ENCODE results near the gene UGT2B7. TPM values are rescaled to one million over a fixed set of nuclear protein-coding genes. Genes with fewer than 3 reads are reported as not detected.
"Not testable (repeated sequence)": the region's sequence is repeated elsewhere in the genome, so short reads cannot be mapped to it uniquely, and the experiment has no call there.

UGT2B7 gene
- total RNA-seq, 3 donors from 2014 or later = 0.18 TPM; not detected in 2

DNA sequence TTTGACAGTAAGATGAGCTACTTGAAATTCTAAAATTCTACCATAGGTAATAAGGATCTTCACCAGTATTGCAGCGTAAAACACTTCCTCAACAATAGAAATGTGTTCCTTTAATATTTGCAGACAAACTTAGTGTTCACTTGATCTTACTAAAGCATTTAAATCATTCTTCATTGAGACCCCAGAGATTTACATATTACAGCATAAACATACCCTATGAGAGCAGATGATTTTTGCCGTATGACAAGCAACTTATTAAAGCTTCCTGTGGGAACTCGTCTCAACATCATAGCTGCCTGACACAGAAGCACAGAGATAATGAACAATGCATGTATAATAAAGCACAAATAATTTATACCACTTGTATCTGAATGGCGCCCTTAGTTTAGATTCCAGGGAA is 3.6 kb downstream of the UGT2B7 start:
- Mint-ChIP-seq H3K4me3 (no peak overlapping the region), H3K36me3 (ENCODE audit: insufficient read depth) (no peaks in the 10 kb centered on the region), H3K9me3 (no peaks in the 10 kb centered on the region), H3K27me3 (ENCODE audit: low read depth) (no peaks in the 10 kb centered on the region), H3K4me1 (ENCODE audit: low read depth) (no peaks in the 10 kb centered on the region)
- no peak for DNase-seq
- no peak for ATAC-seq

DNA sequence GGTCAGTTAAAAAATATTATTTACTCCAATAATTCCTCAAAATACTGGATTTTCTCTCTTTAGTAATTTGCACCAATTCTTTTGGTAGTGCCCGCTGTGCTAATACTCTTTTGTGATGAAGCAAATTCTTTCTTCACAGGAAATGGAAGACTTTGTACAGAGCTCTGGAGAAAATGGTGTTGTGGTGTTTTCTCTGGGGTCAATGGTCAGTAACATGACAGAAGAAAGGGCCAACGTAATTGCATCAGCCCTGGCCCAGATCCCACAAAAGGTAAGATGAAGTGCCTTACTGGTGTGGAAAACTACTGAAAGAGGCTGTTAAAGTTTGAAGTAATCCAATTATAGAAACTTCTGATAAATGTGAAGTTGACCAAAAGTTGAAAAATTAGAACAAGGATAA is 6.4 kb downstream of the UGT2B7 start:
- not testable (repeated sequence) for H3K27me3 Mint-ChIP-seq (ENCODE audit: low read depth); H3K4me3 Mint-ChIP-seq; ATAC-seq; H3K4me1 Mint-ChIP-seq (ENCODE audit: low read depth); H3K36me3 Mint-ChIP-seq (ENCODE audit: insufficient read depth); H3K9me3 Mint-ChIP-seq; DNase-seq

DNA sequence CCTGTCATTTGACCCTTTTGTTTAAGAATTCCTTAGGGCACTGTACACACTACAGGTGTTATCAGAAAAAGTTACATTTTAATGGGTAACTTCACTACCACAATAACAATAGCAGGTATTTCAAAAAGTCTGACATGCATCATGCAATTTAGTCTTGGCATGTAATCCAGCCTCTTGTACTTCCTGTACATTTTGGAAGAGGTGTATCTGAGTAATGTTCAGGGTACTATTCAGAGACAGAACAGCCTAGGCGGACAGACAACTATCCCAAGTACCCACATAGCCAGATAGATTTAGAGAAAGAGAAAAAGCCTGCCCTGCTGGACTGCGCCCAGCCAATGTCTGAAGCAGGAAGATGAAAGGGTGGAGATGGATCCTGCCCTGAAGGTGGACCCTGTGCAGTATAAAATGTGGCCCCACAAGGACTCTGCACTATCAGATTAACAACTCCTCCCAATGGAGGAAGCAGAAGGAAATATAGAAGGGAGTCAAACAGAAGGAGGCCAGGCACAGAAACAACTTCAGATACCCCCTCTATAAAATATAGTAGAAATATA is 8.5 kb downstream of the UGT2B7 start:
- H3K4me3 Mint-ChIP-seq = no peak overlapping the region
- no peaks in the 10 kb centered on the region for H3K4me1 Mint-ChIP-seq (ENCODE audit: low read depth)
- no peaks in the 10 kb centered on the region for H3K9me3 Mint-ChIP-seq

DNA sequence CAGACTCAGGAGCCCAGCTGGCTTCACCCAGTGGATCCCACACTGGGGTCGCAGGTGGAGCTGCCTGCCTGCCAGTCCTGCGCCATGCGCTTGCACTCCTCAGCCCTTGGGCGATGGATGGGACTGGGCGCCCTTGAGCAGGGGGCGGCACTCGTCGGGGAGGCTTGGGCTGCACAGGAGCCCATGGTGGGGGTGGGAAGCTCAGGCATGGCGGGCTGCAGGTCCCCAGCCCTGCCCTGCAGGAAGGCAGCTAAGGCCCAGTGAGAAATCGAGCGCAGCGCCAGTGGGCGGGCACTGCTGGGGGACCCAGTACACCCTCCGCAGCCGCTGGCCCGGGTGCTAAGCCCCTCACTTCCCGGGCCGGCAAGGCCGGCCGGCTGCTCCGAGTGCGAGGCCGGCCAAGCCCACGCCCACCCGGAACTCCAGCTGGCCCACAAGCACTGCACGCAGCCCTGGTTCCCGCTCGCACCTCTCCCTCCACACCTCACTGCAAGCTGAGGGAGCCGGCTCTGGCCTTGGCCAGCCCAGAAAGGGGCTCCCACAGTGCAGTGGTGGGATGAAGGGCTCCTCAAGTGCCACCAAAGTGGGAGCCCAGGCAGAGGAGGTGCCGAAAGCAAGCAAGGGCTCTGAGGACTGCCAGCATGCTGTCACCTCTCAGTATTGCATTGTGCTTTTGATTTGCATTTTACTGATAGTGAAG is 19.0 kb downstream of the UGT2B7 start:
- H3K4me1 Mint-ChIP-seq (ENCODE audit: low read depth); H3K4me3 Mint-ChIP-seq; H3K9me3 Mint-ChIP-seq; H3K27me3 Mint-ChIP-seq (ENCODE audit: low read depth); DNase-seq; ATAC-seq; H3K36me3 Mint-ChIP-seq (ENCODE audit: insufficient read depth): not testable (repeated sequence)

More for the DNA sequence above, 8.5 kb downstream of the UGT2B7 start:
- ATAC-seq (no peak), DNase-seq (no peak)
- Mint-ChIP-seq H3K36me3 (ENCODE audit: insufficient read depth) (no peaks in the 10 kb centered on the region), H3K27me3 (ENCODE audit: low read depth) (no peaks in the 10 kb centered on the region)

DNA sequence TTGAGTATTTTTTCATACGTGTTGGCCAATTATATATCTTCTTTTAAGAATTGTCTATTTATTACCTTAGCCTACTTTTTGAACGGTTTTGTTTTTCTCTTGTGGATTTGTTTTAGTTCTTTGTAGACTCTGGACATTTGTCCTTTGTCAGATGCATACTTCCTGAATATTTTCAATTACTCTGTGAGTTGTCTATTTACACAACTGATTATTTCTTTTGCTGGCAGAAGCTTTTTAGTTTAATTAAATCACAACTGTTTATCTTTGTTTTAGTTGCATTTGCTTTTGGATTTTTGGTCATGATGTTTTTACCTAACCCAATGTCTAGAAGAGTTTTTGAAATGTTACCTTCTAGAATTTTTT is 19.6 kb downstream of the UGT2B7 start:
- no peaks in the 10 kb centered on the region for H3K36me3 Mint-ChIP-seq (ENCODE audit: insufficient read depth)
- no peak overlapping the region for H3K4me3 Mint-ChIP-seq
- DNase-seq (no peak), ATAC-seq (no peak)
- peaks cover 2% of the 10 kb centered on the region for H3K27me3 Mint-ChIP-seq (ENCODE audit: low read depth)
- H3K4me1 Mint-ChIP-seq (ENCODE audit: low read depth) = no peaks in the 10 kb centered on the region
- H3K9me3 Mint-ChIP-seq = no peaks in the 10 kb centered on the region

DNA sequence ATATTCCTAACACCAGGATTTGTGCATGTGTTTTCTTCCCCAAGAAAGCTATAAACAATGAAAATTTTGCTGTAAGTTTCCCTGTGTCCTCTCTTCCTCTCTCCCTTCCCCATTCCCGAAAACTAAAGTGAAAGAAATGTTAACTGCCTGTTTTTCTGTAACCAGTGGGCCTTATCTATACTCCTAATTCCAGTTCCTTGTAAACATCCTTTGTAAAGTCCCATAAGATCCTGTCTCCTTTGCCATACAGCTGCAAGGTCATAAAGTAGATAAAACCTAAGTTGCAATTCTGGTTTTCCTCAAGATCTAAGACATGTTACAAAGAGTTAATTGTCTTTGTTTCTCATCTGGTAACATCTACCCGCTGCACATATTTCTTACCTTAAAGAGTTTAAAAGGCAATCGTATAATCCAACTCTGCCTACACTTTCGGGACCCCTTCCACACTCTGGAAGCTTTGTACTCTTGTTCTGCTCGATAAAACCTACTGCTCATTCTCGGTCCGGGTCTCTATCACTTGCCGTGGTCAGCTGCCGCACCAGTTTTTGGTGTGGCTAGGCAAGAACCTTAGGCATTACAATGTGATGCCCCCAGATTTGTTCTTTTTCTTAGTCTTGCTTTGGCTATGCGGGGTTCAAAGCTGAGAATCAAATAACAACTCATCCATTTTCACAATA is 20.5 kb downstream of the UGT2B7 start:
- ATAC-seq = no peak
- Mint-ChIP-seq H3K4me3 (no peak overlapping the region), H3K27me3 (ENCODE audit: low read depth) (peaks cover 2% of the 10 kb centered on the region), H3K9me3 (no peaks in the 10 kb centered on the region), H3K4me1 (ENCODE audit: low read depth) (no peaks in the 10 kb centered on the region), H3K36me3 (ENCODE audit: insufficient read depth) (no peaks in the 10 kb centered on the region)
- no peak for DNase-seq

DNA sequence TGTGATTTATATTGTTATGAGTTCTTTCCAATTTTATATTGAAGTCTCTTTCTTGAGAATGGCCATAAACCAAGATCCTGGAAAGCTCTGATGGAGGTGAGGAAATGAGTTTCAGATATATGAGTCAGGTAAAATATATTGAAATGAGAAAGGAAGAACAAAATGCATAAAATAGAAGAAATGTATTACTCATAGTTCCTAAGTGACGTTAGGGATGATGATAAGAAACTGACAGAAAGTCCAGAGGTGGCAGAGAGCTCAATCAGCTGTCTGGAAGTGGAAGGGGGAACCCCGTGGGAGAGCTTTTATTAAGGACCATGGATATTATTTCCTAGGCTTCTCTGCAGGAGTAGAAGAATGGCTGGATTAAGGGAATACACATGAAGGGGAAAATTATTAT is 24.6 kb downstream of the UGT2B7 start:
- Mint-ChIP-seq H3K27me3 (ENCODE audit: low read depth) (peaks cover 2% of the 10 kb centered on the region), H3K4me3 (no peak overlapping the region), H3K9me3 (peaks cover 4% of the 10 kb centered on the region), H3K36me3 (ENCODE audit: insufficient read depth) (no peaks in the 10 kb centered on the region), H3K4me1 (ENCODE audit: low read depth) (no peaks in the 10 kb centered on the region)
- DNase-seq (no peak), ATAC-seq (no peak)

DNA sequence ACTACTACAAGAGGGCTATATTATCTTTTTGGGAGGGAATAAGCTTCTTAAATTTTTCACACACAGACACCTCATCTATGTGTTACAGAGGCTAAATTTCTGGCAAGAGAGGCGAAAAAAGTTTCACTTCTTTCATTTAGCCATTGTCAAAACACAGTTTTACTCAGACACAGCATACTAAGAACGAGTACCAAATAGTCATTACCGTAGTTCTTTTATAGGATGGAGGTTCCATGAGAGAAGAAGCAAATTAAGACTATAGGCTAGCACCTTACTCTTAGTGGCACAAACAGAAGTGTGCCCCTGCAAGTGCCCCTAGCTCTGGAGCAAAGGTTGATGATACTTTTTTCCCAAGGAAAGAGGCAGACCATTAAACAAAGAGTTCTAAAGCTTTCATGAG is 26.2 kb downstream of the UGT2B7 start:
- H3K27me3 Mint-ChIP-seq (ENCODE audit: low read depth) = no peaks in the 10 kb centered on the region
- H3K4me3 Mint-ChIP-seq = no peak overlapping the region
- no peaks in the 10 kb centered on the region for H3K4me1 Mint-ChIP-seq (ENCODE audit: low read depth)
- no peak for DNase-seq
- H3K36me3 Mint-ChIP-seq (ENCODE audit: insufficient read depth) = no peaks in the 10 kb centered on the region
- H3K9me3 Mint-ChIP-seq = peaks cover 4% of the 10 kb centered on the region
- ATAC-seq = no peak

DNA sequence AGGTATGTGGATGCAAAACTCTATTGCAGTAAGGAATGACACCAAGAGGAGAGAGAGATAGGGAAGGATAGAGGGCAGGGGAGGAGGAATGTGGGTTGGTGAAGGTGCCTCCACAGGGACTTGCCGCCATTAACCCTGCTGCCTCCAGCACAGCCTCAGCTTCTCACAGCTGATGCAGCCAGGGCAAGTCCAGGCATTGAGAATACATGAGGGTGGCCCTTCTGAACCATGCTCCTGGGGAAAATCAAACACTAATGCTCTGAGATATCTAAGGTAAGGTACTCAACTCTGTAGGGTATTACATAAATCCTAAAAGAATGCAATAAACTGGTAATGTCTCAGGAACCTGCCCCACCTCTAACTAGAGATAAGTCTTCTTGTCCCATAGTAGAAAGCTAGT is 28.7 kb downstream of the UGT2B7 start:
- Mint-ChIP-seq H3K27me3 (ENCODE audit: low read depth) (no peaks in the 10 kb centered on the region), H3K4me1 (ENCODE audit: low read depth) (no peaks in the 10 kb centered on the region), H3K4me3 (no peak overlapping the region), H3K9me3 (peaks cover 4% of the 10 kb centered on the region), H3K36me3 (ENCODE audit: insufficient read depth) (no peaks in the 10 kb centered on the region)
- ATAC-seq (no peak), DNase-seq (no peak)

DNA sequence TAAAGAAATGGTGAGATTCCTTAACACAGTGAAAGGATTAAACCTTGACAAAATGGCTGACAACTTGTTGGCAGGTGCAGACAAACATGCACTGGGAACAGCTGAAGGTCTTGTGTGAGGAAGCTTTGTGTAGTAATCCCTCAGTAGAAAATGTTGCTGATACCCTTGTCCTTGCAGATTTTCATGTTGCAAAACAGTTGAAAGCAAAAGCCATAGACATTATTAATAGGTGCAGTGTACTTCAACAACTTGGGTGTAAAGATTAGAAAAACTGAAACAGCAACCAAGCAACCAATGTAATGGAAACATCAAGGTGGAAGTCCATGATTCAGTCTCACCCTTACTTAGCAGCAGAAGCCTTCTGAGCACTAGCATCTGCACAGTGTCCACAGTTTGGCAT is 29.8 kb downstream of the UGT2B7 start:
- Mint-ChIP-seq H3K4me3 (no peak overlapping the region), H3K27me3 (ENCODE audit: low read depth) (no peaks in the 10 kb centered on the region), H3K4me1 (ENCODE audit: low read depth) (no peaks in the 10 kb centered on the region), H3K36me3 (ENCODE audit: insufficient read depth) (no peaks in the 10 kb centered on the region), H3K9me3 (peaks cover 4% of the 10 kb centered on the region)
- no peak for DNase-seq
- ATAC-seq = no peak

DNA sequence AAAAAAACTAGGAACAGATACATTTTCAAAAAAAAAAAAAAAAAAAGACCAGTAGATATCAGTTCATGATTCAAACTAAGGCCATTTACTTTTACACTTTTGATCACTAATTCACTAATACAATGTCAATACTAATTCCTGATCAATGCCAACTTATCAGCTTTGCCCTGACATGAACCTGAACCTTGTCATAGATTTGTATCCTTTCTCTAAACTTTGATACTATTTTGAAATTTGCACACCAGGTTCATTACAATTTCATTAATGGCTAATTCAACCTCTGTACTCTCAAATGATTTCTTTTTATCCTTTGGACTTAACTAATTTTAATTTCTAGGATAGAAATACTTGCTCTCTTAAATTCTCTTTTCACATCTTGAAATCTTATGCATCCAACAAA is 37.7 kb downstream of the UGT2B7 start:
- Mint-ChIP-seq H3K9me3 (no peaks in the 10 kb centered on the region), H3K4me1 (ENCODE audit: low read depth) (no peaks in the 10 kb centered on the region), H3K36me3 (ENCODE audit: insufficient read depth) (no peaks in the 10 kb centered on the region), H3K4me3 (no peak overlapping the region), H3K27me3 (ENCODE audit: low read depth) (no peaks in the 10 kb centered on the region)
- DNase-seq = no peak
- ATAC-seq = no peak

DNA sequence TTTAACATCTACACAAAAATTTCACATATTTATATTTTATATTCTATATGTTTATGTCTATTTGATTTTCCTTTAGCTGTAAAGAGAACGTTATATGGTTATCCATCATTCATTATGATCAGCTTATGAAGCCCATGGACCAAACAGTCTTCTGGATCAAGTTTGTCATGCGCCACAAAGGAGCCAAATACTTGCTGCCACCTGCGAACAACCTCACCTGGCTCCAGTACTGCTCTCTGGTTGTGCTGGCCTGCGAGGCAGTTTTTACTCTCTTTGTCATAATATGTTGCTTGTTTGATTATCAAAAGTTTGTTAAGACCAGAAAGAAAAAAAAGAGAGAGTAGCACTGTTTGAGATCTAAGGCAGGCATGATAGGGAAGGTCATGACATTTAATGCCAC is 38.2 kb downstream of the UGT2B7 start:
- DNase-seq = no peak
- Mint-ChIP-seq H3K36me3 (ENCODE audit: insufficient read depth) (no peaks in the 10 kb centered on the region), H3K4me1 (ENCODE audit: low read depth) (no peaks in the 10 kb centered on the region), H3K27me3 (ENCODE audit: low read depth) (no peaks in the 10 kb centered on the region), H3K4me3 (no peak overlapping the region), H3K9me3 (no peaks in the 10 kb centered on the region)
- ATAC-seq = no peak

DNA sequence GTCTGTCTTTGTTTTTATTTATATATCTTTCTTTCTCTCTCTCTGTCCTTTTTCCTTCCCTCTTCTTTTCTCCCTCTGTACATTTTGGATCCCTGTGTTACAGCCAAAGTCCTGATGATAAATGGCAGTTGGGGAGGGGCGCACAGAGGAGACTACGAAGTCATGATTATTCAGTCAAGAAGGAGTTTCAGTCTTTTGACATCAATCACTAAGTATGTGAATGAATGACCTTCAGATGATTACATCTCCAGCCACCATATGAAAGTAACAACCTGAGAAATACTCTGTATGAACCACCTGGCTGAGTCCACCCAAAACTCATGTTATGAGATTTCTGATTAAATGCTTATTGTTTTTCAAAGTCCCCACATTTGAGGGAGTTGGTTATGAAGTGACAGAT is 45.0 kb downstream of the UGT2B7 start:
- Mint-ChIP-seq H3K4me3 (no peak overlapping the region), H3K27me3 (ENCODE audit: low read depth) (no peaks in the 10 kb centered on the region), H3K36me3 (ENCODE audit: insufficient read depth) (no peaks in the 10 kb centered on the region), H3K9me3 (no peaks in the 10 kb centered on the region), H3K4me1 (ENCODE audit: low read depth) (no peaks in the 10 kb centered on the region)
- ATAC-seq (no peak), DNase-seq (no peak)

DNA sequence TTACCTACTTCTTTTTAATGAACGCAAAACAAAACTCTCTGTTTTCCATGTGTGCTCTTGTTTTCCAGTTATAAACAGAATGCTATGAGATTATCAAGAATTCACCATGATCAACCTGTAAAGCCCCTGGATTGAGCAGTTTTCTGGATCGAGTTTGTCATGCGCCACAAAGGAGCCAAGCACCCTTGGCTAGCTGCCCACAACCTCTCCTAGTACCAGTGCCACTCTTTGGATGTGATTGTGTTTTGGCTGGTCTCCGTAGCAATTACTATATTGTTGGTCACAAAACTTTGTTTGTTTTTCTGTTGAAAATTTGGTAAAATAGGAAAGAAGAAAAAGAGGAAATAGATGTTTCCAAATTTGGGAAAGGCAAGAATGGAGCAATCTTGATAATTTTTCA is 51.1 kb downstream of the UGT2B7 start:
- no peak for DNase-seq
- Mint-ChIP-seq H3K4me3 (no peak overlapping the region), H3K9me3 (no peaks in the 10 kb centered on the region), H3K27me3 (ENCODE audit: low read depth) (no peaks in the 10 kb centered on the region), H3K36me3 (ENCODE audit: insufficient read depth) (no peaks in the 10 kb centered on the region), H3K4me1 (ENCODE audit: low read depth) (no peaks in the 10 kb centered on the region)
- ATAC-seq = no peak

DNA sequence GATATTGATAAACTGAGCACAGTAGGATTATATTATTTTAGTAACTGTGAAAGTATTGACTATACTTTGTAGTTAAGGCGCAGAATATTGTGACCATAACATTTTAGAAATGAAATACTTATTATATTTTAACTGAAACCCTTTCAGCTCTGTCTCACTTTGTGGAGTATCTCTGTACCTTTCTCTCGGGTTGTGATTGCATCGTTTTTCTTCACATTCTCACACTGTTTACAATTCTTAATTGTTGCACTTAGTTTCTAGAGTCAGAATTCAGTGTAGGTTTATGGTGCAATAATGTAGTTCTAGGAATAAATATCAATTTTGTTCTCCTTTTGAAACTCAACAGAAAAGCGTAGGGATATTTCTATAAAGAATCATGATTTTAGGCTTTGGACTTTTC is 57.7 kb downstream of the UGT2B7 start:
- Mint-ChIP-seq H3K4me1 (ENCODE audit: low read depth) (no peaks in the 10 kb centered on the region), H3K36me3 (ENCODE audit: insufficient read depth) (no peaks in the 10 kb centered on the region), H3K9me3 (no peaks in the 10 kb centered on the region), H3K4me3 (no peak overlapping the region), H3K27me3 (ENCODE audit: low read depth) (no peaks in the 10 kb centered on the region)
- no peak for DNase-seq
- ATAC-seq = no peak

Measured in activated T-cell treated with anti-CD3 and anti-CD28 coated beads, Interleukin-2, amount 50 U/mL, for 4 hours (primary cell).